Activated T-helper 1 cell treated with anti-CD3 and anti-CD28 coated beads, Interleukin-12 subunit alpha, Interleukin-12 subunit beta, Interleukin-2, Interleukin-4 antibody, amounts not matched to agents 30 ng/mL and 10 ng/mL and 1 ng/mL, durations not matched to agents 14 hours and 24 hours and 36 hours (primary cell): ENCODE data around the gene IRF2. TPM values are rescaled to one million over a fixed set of nuclear protein-coding genes. Genes with fewer than 3 reads are reported as not detected.

Experiments used
- DNase-seq: peaks from one replicate; pipeline ENCODE4 v3.0.0; 2021; ENCODE audit warnings: low spot score
- H3K27ac Mint-ChIP-seq: one replicate; pipeline ENCODE4 v1.8.0; 2021; ENCODE audit warnings: mild to moderate bottlenecking, mixed read lengths
- H3K27me3 Mint-ChIP-seq: one replicate; pipeline ENCODE4 v1.8.0; 2022; ENCODE audit warnings: mild to moderate bottlenecking, moderate library complexity, mixed read lengths; ENCODE audit not compliant: insufficient read depth
- H3K36me3 Mint-ChIP-seq: one replicate; pipeline ENCODE4 v1.8.0; 2021; ENCODE audit warnings: low read depth, mixed read lengths
- H3K4me1 Mint-ChIP-seq: one replicate; pipeline ENCODE4 v1.8.0; 2021; ENCODE audit warnings: low read depth, mixed read lengths
- H3K4me3 Mint-ChIP-seq: one replicate; pipeline ENCODE4 v1.8.0; 2021; ENCODE audit warnings: mild to moderate bottlenecking, moderate library complexity, mixed read lengths
- H3K9me3 Mint-ChIP-seq: one replicate; pipeline ENCODE4 v1.8.0; 2021; ENCODE audit warnings: mixed read lengths
- intact Hi-C: fragments of 100-400 bp; cut with micrococcal nuclease; formaldehyde crosslinking; loops from one replicate; pipeline ENCODE4 v1.15.1; 2024
- total RNA-seq: library from RNA; stranded (reverse); gene quantifications from 2 replicates; pipeline ENCODE4 v1.2.3, GENCODE V29; 2022

The IRF2 gene
- total RNA-seq, 1 donor from 2014 or later, result 75.8 TPM

DNA sequence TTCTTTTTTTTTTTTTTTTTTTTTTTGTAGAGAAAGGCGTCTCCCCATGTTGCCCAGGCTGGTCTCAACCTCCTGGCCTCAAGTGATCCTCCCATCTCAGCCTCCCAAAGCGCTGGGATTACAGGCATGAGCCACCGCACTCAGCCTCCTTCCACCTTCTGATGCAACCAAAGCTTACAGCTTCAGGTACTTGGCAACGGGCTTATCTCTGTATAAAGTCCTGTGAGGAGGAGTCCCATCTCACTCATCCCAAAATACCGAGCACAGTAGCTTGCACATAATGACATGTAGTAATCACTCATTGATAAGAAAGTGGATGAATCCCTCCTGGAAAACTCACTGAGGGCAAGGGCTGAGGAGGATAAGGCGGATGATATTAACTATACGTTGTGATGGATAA is 19.1 kb downstream of the IRF2 start:
- Mint-ChIP-seq H3K27ac (no peak overlapping the region), H3K4me3 (no peak overlapping the region), H3K9me3 (no peaks in the 10 kb centered on the region), H3K36me3 (peaks cover 31% of the 10 kb centered on the region), H3K4me1 (peaks cover 77% of the 10 kb centered on the region), H3K27me3 (no peaks in the 10 kb centered on the region)
- intact Hi-C loops, result no loop called here
- no peak for DNase-seq

DNA sequence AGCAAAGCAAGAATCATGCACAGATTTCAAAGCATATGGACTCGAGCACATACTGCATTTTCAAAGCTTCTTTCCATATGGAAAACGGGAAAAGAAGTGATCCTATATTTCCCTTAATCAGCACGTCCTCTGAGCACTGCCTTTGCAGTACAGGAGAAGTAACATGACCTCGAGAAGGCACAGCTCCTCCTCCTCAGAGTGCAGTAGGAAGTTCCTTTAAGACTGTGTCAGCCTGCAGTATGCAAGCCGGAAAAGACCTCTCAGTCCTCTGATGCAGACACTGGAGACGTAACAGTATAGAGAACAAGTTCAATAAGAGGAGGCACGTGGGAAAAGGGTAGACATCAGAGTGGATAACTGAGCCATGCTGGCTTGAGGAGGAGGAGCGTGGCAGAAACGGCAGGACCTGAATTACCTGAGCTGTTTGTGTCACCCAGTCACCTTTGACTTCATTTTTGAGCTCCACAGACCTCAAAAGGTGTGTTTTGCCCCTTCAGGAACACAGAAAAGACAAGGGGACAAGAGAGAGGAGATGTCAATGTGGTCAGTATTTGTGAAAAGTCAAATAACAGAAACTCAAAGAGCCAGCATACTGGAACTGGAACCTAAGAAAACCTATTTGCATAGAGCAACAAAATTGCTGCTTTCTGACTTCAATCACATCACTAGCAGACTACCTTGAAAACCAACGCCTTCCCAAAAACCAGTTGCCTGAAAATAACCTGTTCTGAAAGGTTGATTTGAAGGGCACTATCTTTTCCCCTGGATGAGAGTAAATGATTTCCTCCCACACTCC is 20.8 kb downstream of the IRF2 start:
- Mint-ChIP-seq H3K9me3 (no peaks in the 10 kb centered on the region), H3K27ac (peak overlapping the region; percentile 82), H3K27me3 (no peaks in the 10 kb centered on the region), H3K4me1 (peaks cover 75% of the 10 kb centered on the region), H3K4me3 (peak overlapping the region; percentile 40), H3K36me3 (peaks cover 35% of the 10 kb centered on the region)
- intact Hi-C loops, result loop anchor here (2.0 kb wide), 1 partner anchor 15 kb away; no protein-coding TSS in a partner anchor
- DNase-seq, result peak; percentile 37

DNA sequence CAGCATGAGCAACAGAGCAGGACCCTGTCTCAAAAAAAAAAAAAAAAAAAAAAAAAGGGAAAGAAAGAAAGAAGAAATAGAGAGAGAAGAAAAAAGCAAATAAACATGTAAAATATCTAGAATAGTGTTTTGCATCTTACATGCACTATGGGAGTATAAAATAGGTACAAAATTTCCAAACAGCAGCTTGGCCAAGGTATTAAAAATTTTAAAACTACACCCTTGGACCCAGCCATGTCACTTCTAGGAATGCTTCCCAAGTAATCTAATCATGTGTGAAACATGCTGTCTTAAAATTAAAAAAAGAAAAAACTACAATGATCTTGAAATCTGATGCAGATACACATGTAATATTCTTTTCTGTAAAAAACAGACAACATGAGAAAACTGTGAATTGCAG is 21.6 kb downstream of the IRF2 start:
- Mint-ChIP-seq H3K9me3 (no peaks in the 10 kb centered on the region), H3K27ac (no peak overlapping the region), H3K27me3 (no peaks in the 10 kb centered on the region), H3K4me3 (no peak overlapping the region), H3K4me1 (peaks cover 75% of the 10 kb centered on the region), H3K36me3 (peaks cover 33% of the 10 kb centered on the region)
- no peak for DNase-seq
- intact Hi-C loops, result loop anchor here (2.0 kb wide), 1 partner anchor 14 kb away; no protein-coding TSS in a partner anchor

DNA sequence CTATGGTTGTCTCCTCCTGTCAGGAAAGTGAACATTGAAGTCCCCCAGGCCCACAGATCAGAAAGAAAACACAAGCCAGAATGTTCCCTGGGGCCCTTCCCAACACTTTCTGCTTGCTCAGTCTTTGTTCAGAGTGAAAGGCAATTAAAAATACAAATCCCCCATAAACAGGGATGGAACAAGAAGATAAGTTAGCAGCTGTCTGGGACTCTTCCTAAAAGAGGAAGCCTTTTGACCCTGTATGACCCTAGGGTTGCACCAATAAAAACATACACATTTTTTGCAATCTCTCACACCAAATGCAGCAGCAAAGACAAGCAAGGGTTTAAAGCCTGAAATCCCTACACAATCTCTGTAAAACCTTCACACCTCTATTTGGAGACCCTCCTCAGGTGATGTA is 22.6 kb downstream of the IRF2 start:
- no peaks in the 10 kb centered on the region for H3K9me3 Mint-ChIP-seq
- peak overlapping the region; percentile 14 for H3K27ac Mint-ChIP-seq
- H3K27me3 Mint-ChIP-seq, result no peaks in the 10 kb centered on the region
- H3K4me1 Mint-ChIP-seq, result peaks cover 79% of the 10 kb centered on the region
- DNase-seq, result no peak
- H3K36me3 Mint-ChIP-seq, result peaks cover 34% of the 10 kb centered on the region
- H3K4me3 Mint-ChIP-seq, result no peak overlapping the region
- intact Hi-C loops, result loop anchor here (2.0 kb wide), 1 partner anchor 13 kb away; no protein-coding TSS in a partner anchor

DNA sequence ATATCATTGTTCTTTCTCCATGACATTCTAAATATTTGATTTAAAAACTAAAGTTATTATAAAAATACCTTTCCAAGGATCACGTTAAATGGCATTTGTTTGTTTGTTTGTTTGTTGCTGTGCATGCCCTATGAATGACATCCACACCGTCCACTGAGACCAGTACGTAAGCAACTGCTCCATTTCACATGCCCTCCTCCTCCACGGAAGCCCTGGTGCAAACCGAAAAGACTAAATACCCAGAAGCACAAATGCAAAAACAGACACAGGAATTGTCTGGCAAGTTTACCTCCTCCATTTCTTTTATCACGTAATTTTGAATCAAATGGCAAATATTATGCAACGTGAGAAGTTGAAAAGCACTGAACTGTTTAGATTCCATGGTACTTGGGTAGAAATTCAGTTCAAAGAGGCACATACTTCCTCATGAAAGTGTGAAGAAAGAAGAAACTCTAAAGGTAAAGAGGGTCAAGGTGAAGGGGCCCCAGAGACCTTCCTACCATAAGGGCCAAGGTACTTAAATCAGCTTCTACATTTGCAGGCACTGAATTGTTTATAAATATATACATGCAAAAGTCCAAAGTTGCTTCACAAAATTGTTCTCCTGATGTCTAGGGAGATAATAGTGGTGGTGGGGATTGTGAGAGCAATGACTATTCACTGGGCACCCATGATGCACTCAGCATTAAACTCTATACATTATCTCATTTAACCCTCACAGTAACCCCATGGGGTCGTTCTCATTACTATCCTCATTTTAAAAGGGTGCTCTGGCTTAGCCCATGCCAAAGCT is 23.4 kb downstream of the IRF2 start:
- no peaks in the 10 kb centered on the region for H3K9me3 Mint-ChIP-seq
- H3K4me1 Mint-ChIP-seq, result peaks cover 83% of the 10 kb centered on the region
- no peak for DNase-seq
- H3K4me3 Mint-ChIP-seq, result no peak overlapping the region
- peaks cover 36% of the 10 kb centered on the region for H3K36me3 Mint-ChIP-seq
- intact Hi-C loops, result loop anchor here (1.0 kb wide), 1 partner anchor 8 kb away; no protein-coding TSS in a partner anchor
- H3K27me3 Mint-ChIP-seq, result no peaks in the 10 kb centered on the region
- no peak overlapping the region for H3K27ac Mint-ChIP-seq

DNA sequence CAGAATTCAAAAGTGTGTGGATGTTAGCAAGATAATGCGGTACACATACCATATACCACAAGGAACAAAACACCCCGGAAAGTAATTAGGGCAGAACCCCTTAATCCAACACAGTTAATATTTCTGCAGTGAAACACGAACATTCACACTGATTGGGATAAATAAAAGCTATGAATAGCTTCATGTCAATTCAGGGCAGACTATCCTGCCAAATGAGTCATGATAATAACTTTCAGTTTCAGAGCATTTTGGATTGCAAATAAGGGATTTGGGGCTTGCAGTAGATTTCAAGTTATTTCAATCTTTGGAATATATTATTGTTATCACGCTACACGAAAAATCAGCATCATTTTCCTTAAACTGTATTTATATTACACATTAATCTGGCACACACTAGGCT is 24.3 kb downstream of the IRF2 start:
- H3K27ac Mint-ChIP-seq, result peak overlapping the region; percentile 4
- H3K4me1 Mint-ChIP-seq, result peaks cover 81% of the 10 kb centered on the region
- H3K36me3 Mint-ChIP-seq, result peaks cover 37% of the 10 kb centered on the region
- H3K27me3 Mint-ChIP-seq, result no peaks in the 10 kb centered on the region
- H3K4me3 Mint-ChIP-seq, result no peak overlapping the region
- DNase-seq, result no peak
- intact Hi-C loops, result loop anchor here (1.0 kb wide), 1 partner anchor 9 kb away; no protein-coding TSS in a partner anchor
- no peaks in the 10 kb centered on the region for H3K9me3 Mint-ChIP-seq

DNA sequence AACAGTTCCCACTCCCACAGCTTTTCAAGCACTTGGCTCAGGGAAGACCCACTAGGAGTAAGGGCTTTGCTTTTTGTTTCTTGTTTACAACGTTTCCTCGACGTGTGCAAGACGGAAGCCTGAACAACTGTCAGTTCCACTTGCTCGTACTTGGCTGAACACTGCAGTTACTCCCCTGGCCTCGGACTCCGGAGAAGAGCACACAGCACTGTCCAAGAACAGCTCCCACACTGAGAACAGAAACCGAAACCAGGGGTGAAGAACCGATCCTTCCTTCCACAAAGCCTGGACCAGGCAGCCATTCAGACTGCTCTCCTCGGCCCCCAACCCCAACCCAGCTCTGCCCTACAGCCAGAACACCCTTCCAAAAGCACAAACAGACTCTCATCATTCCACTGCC is 25.5 kb downstream of the IRF2 start:
- Mint-ChIP-seq H3K36me3 (peaks cover 45% of the 10 kb centered on the region), H3K4me1 (peaks cover 79% of the 10 kb centered on the region)

DNA sequence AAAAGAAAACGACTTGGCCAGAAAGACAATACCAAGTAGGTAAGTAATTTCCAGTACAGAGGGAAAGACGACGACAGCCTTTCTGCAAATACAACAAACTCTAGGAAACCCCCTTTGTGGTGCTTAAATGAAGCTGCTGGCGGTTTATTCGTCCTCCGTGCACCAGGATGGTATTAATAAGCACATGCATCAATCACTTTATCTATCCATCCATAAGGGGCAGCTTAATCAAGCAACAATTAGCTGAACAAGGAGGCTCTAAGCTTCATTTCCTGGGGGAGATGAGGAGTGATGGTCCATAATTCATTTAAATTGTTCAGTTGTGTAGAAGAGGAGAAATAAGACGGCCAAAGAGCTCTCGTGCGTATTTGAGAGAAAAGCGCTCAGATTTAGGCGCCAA is 26.2 kb downstream of the IRF2 start:
- H3K27me3 Mint-ChIP-seq, result no peaks in the 10 kb centered on the region
- no peak for DNase-seq
- peaks cover 51% of the 10 kb centered on the region for H3K36me3 Mint-ChIP-seq
- H3K9me3 Mint-ChIP-seq, result no peaks in the 10 kb centered on the region
- no peak overlapping the region for H3K27ac Mint-ChIP-seq
- H3K4me1 Mint-ChIP-seq, result peaks cover 79% of the 10 kb centered on the region
- peak overlapping the region; percentile 23 for H3K4me3 Mint-ChIP-seq
- intact Hi-C loops, result no loop called here

More for the DNA sequence above, 25.5 kb downstream of the IRF2 start:
- DNase-seq, result no peak
- H3K27ac Mint-ChIP-seq, result peak overlapping the region; percentile 66
- peak overlapping the region; percentile 64 for H3K4me3 Mint-ChIP-seq
- H3K9me3 Mint-ChIP-seq, result no peaks in the 10 kb centered on the region
- intact Hi-C loops, result no loop called here
- H3K27me3 Mint-ChIP-seq, result no peaks in the 10 kb centered on the region

DNA sequence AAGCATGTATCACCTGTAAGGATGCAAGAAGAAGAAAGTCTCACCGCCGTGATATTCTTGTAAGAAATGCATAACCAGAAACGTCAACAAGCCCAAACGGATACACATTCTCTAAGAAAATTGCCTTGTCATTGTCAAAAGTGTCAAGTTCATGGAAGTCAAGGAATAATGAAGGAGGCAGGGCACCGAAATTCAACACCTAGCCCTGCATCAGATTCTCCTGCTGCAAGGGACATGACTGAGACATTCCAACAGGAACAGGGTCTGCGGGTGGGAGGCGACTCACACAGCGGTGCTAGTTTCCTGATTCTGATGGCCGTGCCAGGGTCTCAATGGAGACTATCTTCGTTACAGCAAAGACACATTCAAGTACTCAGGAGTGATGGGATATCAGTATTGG is 26.7 kb downstream of the IRF2 start:
- Mint-ChIP-seq H3K27ac (no peak overlapping the region), H3K4me1 (peaks cover 78% of the 10 kb centered on the region), H3K9me3 (no peaks in the 10 kb centered on the region), H3K27me3 (no peaks in the 10 kb centered on the region), H3K4me3 (no peak overlapping the region), H3K36me3 (peaks cover 51% of the 10 kb centered on the region)
- intact Hi-C loops, result no loop called here
- DNase-seq, result no peak

DNA sequence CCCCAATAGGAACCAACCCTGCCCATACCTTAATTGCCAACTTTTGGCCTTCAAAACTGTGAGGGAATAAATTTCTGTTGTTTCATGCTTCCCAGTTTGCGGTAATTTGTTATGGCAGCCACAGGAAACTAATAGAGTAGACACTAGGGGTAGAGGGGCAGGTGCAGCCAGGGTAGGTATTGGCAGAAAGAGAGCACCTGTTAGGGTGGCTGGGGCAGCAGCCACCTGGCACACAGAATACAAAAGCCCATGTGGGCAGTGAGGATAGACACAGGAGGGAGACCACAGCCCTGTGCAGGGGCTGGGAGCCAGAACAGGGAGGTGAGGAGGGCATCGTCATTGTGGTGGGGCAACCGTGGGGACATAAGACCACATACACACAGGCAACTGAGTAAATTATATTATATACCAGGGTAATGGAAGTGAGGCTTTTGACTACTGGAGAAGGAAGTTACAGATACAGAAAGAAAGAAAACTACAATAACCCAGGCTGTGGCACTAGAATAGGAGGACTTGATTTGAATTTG is 28.2 kb downstream of the IRF2 start:
- H3K4me1 Mint-ChIP-seq, result peaks cover 84% of the 10 kb centered on the region
- intact Hi-C loops, result no loop called here
- no peaks in the 10 kb centered on the region for H3K27me3 Mint-ChIP-seq
- peaks cover 54% of the 10 kb centered on the region for H3K36me3 Mint-ChIP-seq
- no peak overlapping the region for H3K4me3 Mint-ChIP-seq
- no peaks in the 10 kb centered on the region for H3K9me3 Mint-ChIP-seq
- DNase-seq, result no peak
- peak overlapping the region; percentile 23 for H3K27ac Mint-ChIP-seq

DNA sequence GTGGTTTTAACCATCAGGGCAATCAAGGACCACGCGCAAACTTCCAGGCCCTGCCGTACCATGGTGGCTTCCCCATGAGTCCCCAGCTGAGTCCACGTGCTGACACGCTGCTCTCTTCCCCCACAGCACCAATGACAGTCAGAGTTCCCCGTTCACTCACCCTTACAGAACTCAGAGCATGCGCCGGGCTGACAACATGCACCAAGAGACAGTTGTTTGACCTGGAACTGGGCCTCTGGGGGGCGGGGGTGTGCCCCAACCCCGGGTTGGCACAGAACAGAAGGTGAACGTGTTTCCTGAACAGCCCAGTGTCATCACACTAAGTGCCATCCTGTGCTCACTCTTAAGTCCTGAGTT is 29.4 kb downstream of the IRF2 start:
- Mint-ChIP-seq H3K27me3 (no peaks in the 10 kb centered on the region), H3K9me3 (no peaks in the 10 kb centered on the region), H3K27ac (peak overlapping the region; percentile 47), H3K4me3 (no peak overlapping the region), H3K36me3 (peaks cover 51% of the 10 kb centered on the region), H3K4me1 (peaks cover 89% of the 10 kb centered on the region)
- DNase-seq, result no peak
- intact Hi-C loops, result no loop called here

DNA sequence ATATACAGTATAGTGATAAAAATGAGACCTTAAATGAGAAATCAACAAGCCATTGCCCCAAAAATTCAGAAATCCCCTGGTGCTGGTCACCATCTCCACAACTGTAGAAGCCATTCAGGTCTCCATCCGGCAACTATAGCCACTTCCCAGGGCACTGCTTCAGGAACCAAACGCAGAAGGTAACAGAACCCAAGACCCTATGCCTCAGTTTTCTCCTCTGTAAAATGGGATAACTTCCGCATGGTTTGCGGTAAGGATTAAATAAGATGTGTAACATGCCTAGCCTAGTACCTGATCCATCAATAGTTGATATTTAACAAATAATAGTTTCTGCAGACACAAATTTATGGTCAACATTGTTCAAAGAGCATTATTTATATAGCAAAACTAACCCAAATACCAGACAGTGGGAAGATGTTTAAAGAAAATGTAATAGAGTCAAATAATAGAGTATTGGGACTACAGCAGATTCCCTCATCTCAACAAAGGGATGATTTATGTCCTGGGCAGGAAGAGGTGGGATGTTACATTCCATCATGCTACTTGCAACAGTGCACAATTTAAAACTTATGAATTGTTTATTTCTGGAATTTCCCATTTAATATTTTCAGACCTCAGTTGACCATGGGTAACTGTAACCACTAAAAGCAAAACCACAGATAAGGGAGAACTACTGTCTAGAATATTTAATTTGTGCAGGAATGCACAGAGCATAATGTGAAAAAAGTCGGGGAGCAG is 30.0 kb downstream of the IRF2 start:
- H3K36me3 Mint-ChIP-seq, result peaks cover 47% of the 10 kb centered on the region

More for the DNA sequence above, 30.0 kb downstream of the IRF2 start:
- Mint-ChIP-seq H3K4me3 (no peak overlapping the region), H3K4me1 (peaks cover 87% of the 10 kb centered on the region), H3K27me3 (no peaks in the 10 kb centered on the region), H3K27ac (peak overlapping the region; percentile 50), H3K9me3 (no peaks in the 10 kb centered on the region)
- intact Hi-C loops, result no loop called here
- DNase-seq, result no peak
